Natural killer cell (primary cell): Measurements from ENCODE around the gene OR6X1. TPM values are rescaled to one million over a fixed set of nuclear protein-coding genes. Genes with fewer than 3 reads are reported as not detected.

Experiments
- ATAC-seq, 3 donors: fragments of 150-1000 bp in 2 of 3; fragments of 200-7000 bp in 1 of 3; cut with Tn5 transposase; 1 replicate in 1 of 3; 2 replicates in 2 of 3; pipeline ENCODE4 v1.10.0; 2021; ENCODE audit warnings: mild to moderate bottlenecking in 2 of 3, moderate library complexity in 2 of 3
- DNase-seq, 2 donors: peaks; one replicate each; pipeline versions ENCODE4 v3.0.0 to v3.0.0-alpha.2; 2013 to 2021; ENCODE audit warnings: mixed read lengths in 1 of 2
- H3K27ac ChIP-seq: one replicate; pipeline ENCODE4 v1.5.1; 2013; ENCODE audit warnings: mild to moderate bottlenecking, low read length
- H3K27me3 ChIP-seq: one replicate; pipeline ENCODE4 v1.6.1; 2013; ENCODE audit warnings: low read length; ENCODE audit not compliant: control insufficient read depth, insufficient read depth
- H3K36me3 ChIP-seq: one replicate; pipeline ENCODE4 v1.6.1; 2013; ENCODE audit warnings: low read length; ENCODE audit not compliant: control insufficient read depth, insufficient read depth
- H3K4me1 ChIP-seq: one replicate; pipeline ENCODE4 v1.6.1; 2013; ENCODE audit warnings: low read length; ENCODE audit not compliant: control insufficient read depth, insufficient read depth
- H3K4me3 ChIP-seq: one replicate; pipeline ENCODE4 v1.5.1; 2013; ENCODE audit warnings: low read length
- H3K9me3 ChIP-seq: one replicate; pipeline ENCODE4 v1.6.1; 2013; ENCODE audit warnings: low read length; ENCODE audit not compliant: control insufficient read depth, insufficient read depth
- H3K27ac Mint-ChIP-seq, 2 donors: one replicate each; pipeline ENCODE4 v1.8.0; 2022; ENCODE audit warnings: mild to moderate bottlenecking in 2 of 2, mixed read lengths in 2 of 2, moderate library complexity in 1 of 2
- H3K27me3 Mint-ChIP-seq, 2 donors: one replicate each; pipeline ENCODE4 v1.8.0; 2022; ENCODE audit warnings: low read depth in 2 of 2, mixed read lengths in 2 of 2
- H3K36me3 Mint-ChIP-seq: one replicate; pipeline ENCODE4 v1.8.0; 2022; ENCODE audit warnings: mixed read lengths
- H3K4me1 Mint-ChIP-seq, 2 donors: one replicate each; pipeline ENCODE4 v1.8.0; 2022; ENCODE audit warnings: mixed read lengths in 2 of 2
- H3K4me3 Mint-ChIP-seq: one replicate; pipeline ENCODE4 v1.8.0; 2022; ENCODE audit warnings: mild to moderate bottlenecking, moderate library complexity, mixed read lengths
- H3K9me3 Mint-ChIP-seq, 2 donors: one replicate each; pipeline ENCODE4 v1.8.0; 2022; ENCODE audit warnings: mixed read lengths in 2 of 2
- WGBS: methylation state at CpG from one replicate; pipeline ENCODE4 v1.1.7; 2013; ENCODE audit warnings: missing lambda C conversion rate; ENCODE audit not compliant: insufficient coverage; 5-methylcytosine and 5-hydroxymethylcytosine counted together
- intact Hi-C: fragments of 100-400 bp; cut with micrococcal nuclease; formaldehyde crosslinking; loops from one replicate; pipeline ENCODE4 v1.14.2; 2022
- total RNA-seq, 4 donors: library from RNA; stranded (reverse); fragments of 120-200 nt in 1 of 4; gene quantifications; one replicate each; pipeline versions ENCODE4 v1.2.3 to v1.2.4, GENCODE V29; 2013 to 2022
- TF ChIP-seq, protein P1 (sequence below): fragments of 200-600 bp; IDR thresholded peaks from one replicate; pipeline ENCODE4 v1.8.0; 2022; ENCODE audit warnings: antibody characterized with exemption

The OR6X1 gene
- total RNA-seq, 3 donors from 2014 or later (not counting 1 experiment from before 2014, with no cell fraction given): not detected

GRCh38 chr11:123741159-123742030, 12.9 kb downstream of the OR6X1 start, which contains the start of gene ZNF202:
TSS of gene ZNF202 (minus strand) at chr11:123741660. CDS start at chr11:123730888, 10,772 bp downstream.
- intact Hi-C loops: no loop called here
- Mint-ChIP-seq H3K4me1 (peaks cover 27 to 34% of the 10 kb centered on the region in 2 donors), H3K9me3 (no peaks in the 10 kb centered on the region), H3K27me3 (peaks cover 18 to 20% of the 10 kb centered on the region in 2 donors), H3K36me3 (no peaks in the 10 kb centered on the region), H3K27ac (peak within 1 kb of the TSS; percentile 75), H3K4me3 (peak within 1 kb of the TSS; percentile 98)
- Histone ChIP-seq H3K27ac (peak within 1 kb of the TSS; percentile 66), H3K4me3 (peak within 1 kb of the TSS; percentile 79), H3K27me3 (no peaks in the 10 kb centered on the region), H3K4me1 (peaks cover 15% of the 10 kb centered on the region), H3K36me3 (no peaks in the 10 kb centered on the region), H3K9me3 (no peaks in the 10 kb centered on the region)
- 0% methylated on average over 67 of the region's 67 CpGs for WGBS
- TF ChIP-seq, protein P1, sequence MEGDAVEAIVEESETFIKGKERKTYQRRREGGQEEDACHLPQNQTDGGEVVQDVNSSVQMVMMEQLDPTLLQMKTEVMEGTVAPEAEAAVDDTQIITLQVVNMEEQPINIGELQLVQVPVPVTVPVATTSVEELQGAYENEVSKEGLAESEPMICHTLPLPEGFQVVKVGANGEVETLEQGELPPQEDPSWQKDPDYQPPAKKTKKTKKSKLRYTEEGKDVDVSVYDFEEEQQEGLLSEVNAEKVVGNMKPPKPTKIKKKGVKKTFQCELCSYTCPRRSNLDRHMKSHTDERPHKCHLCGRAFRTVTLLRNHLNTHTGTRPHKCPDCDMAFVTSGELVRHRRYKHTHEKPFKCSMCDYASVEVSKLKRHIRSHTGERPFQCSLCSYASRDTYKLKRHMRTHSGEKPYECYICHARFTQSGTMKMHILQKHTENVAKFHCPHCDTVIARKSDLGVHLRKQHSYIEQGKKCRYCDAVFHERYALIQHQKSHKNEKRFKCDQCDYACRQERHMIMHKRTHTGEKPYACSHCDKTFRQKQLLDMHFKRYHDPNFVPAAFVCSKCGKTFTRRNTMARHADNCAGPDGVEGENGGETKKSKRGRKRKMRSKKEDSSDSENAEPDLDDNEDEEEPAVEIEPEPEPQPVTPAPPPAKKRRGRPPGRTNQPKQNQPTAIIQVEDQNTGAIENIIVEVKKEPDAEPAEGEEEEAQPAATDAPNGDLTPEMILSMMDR: no peak
- peak; percentile 85 to 95 for DNase-seq
- peak; percentile 94 to 97 (median 96) for ATAC-seq

DNA sequence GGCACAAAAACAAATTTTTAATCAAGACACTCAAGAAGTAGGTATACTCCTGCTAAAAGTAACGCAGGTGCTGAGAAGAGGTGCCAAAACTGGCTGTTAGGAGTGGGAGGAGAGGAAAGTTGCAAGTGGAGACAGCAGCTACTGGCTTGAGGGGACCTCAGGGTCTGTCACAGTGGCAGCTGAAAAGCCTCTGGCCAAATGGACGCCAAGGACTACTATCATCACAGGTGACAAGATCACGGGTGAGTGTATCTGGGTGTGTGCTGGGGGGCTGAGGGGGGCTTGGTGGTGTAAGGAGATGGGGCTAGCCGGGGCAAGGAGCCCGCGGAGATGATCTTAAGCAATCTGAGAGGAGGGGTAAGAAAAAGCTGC, 13.5 kb downstream of the OR6X1 start:
- H3K27ac ChIP-seq: peak overlapping the region; percentile 66
- TF ChIP-seq, protein P1: no peak
- intact Hi-C loops: no loop called here
- no peaks in the 10 kb centered on the region for H3K36me3 ChIP-seq
- H3K27me3 ChIP-seq: no peaks in the 10 kb centered on the region
- no peak for DNase-seq
- no peak for ATAC-seq
- peaks cover 15% of the 10 kb centered on the region for H3K4me1 ChIP-seq
- peak overlapping the region; percentile 75 for H3K27ac Mint-ChIP-seq
- no peaks in the 10 kb centered on the region for H3K36me3 Mint-ChIP-seq
- no peaks in the 10 kb centered on the region for H3K9me3 Mint-ChIP-seq
- H3K27me3 Mint-ChIP-seq: peaks cover 12 to 15% of the 10 kb centered on the region in 2 donors
- no peaks in the 10 kb centered on the region for H3K9me3 ChIP-seq
- peak overlapping the region; percentile 98 for H3K4me3 Mint-ChIP-seq
- peak overlapping the region; percentile 79 for H3K4me3 ChIP-seq
- WGBS: 5% methylated on average over 6 of the region's 6 CpGs
- H3K4me1 Mint-ChIP-seq: peaks cover 27 to 34% of the 10 kb centered on the region in 2 donors

DNA sequence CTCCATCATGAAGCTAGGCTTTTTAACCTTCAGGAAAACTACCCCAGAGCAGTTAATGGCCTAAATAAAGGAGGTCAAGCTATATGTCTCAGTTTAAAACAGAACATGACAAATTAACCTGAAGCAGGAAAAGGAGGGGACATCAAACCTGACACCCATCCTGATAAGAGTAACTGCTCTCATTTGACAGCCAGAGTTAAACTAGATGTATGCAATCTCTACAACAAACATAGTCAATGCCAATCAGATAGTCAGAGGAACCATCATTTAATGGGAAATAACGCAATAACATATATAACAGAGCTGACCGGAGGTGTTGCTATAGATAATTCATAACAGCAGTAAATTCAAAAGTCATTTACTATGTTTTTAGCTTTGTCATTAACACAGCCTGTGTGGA, 15.9 kb downstream of the OR6X1 start:
- Histone ChIP-seq H3K9me3 (no peaks in the 10 kb centered on the region), H3K36me3 (no peaks in the 10 kb centered on the region), H3K4me3 (no peak overlapping the region), H3K27me3 (no peaks in the 10 kb centered on the region), H3K27ac (no peak overlapping the region), H3K4me1 (peaks cover 15% of the 10 kb centered on the region)
- 80% methylated on average over 1 of the region's 2 CpGs for WGBS
- Mint-ChIP-seq H3K4me3 (no peak overlapping the region), H3K27me3 (peaks cover 0 to under 1% of the 10 kb centered on the region in 2 donors), H3K27ac (peak overlapping the region in 1 of 2 donors; percentile 42), H3K36me3 (no peaks in the 10 kb centered on the region), H3K9me3 (no peaks in the 10 kb centered on the region), H3K4me1 (peaks cover 27 to 34% of the 10 kb centered on the region in 2 donors)
- intact Hi-C loops: no loop called here
- TF ChIP-seq, protein P1: no peak
- ATAC-seq (no peak), DNase-seq (no peak)
